Upper lobe of right lung (tissue), 1 donor: ENCODE measurements around the gene BACH2. TPM values are rescaled to one million over a fixed set of nuclear protein-coding genes. Genes with fewer than 3 reads are reported as not detected.

Experiments
- ATAC-seq: fragments of 200-7000 bp; cut with Tn5 transposase; one replicate; pipeline ENCODE4 v1.9.1; 2020; ENCODE audit warnings: mild to moderate bottlenecking, moderate library complexity
- DNase-seq: peaks from one replicate; pipeline ENCODE4 v3.0.0-alpha.2; 2020
- H3K27ac ChIP-seq: fragments of 200-600 bp; one replicate; pipeline ENCODE4 v1.8.0; 2022
- H3K27me3 ChIP-seq: fragments of 200-600 bp; one replicate; pipeline ENCODE4 v1.8.0; 2022; ENCODE audit warnings: mild to moderate bottlenecking
- H3K36me3 ChIP-seq: fragments of 200-600 bp; one replicate; pipeline ENCODE4 v1.8.0; 2022
- H3K4me1 ChIP-seq: fragments of 200-600 bp; one replicate; pipeline ENCODE4 v1.8.0; 2022
- H3K4me3 ChIP-seq: fragments of 200-600 bp; one replicate; pipeline ENCODE4 v1.8.0; 2022; ENCODE audit warnings: mild to moderate bottlenecking
- H3K9me3 ChIP-seq: fragments of 200-600 bp; one replicate; pipeline ENCODE4 v1.8.0; 2022
- CTCF ChIP-seq: fragments of 200-600 bp; IDR thresholded peaks from one replicate; pipeline ENCODE4 v1.8.0; 2022; ENCODE audit warnings: antibody characterized with exemption
- intact Hi-C: fragments of 100-400 bp; cut with DNase I; formaldehyde crosslinking; loops from one replicate; pipeline ENCODE4 v1.11.0; 2022
- total RNA-seq: library from RNA; stranded (reverse); fragmentation: NEBNext Ultra II Directional; extraction: Animal tissue kit (Norgen Biotek cat#: 25700); gene quantifications from one replicate; pipeline ENCODE4 v1.2.1, GENCODE V29; 2021
- donor health status: DM: no; HTN: yes; CAD: no; lungs with severe emphysema.

The BACH2 gene
- total RNA-seq, 1 donor from 2014 or later = 4.9 TPM

- no peak overlapping the region for H3K27ac ChIP-seq
- no peak overlapping the region for H3K4me3 ChIP-seq
- TF ChIP-seq CTCF = no peak
- intact Hi-C loops = no loop called here
- no peaks in the 10 kb centered on the region for H3K4me1 ChIP-seq
- H3K27me3 ChIP-seq = no peaks in the 10 kb centered on the region
- no peaks in the 10 kb centered on the region for H3K9me3 ChIP-seq
- H3K36me3 ChIP-seq = no peaks in the 10 kb centered on the region
- DNase-seq (no peak), ATAC-seq (no peak)
Observed at GRCh38 chr6:90272895-90273294, 23.7 kb downstream of the BACH2 start.

GRCh38 chr6:90271831-90272230 lies 24.8 kb downstream of the BACH2 start:
- TF ChIP-seq CTCF = no peak
- ATAC-seq (no peak), DNase-seq (no peak)
- Histone ChIP-seq H3K36me3 (no peaks in the 10 kb centered on the region), H3K4me1 (no peaks in the 10 kb centered on the region), H3K27me3 (no peaks in the 10 kb centered on the region), H3K27ac (no peak overlapping the region), H3K9me3 (no peaks in the 10 kb centered on the region), H3K4me3 (no peak overlapping the region)
- intact Hi-C loops = no loop called here

- H3K4me1 ChIP-seq = no peaks in the 10 kb centered on the region
- ATAC-seq = no peak
- H3K36me3 ChIP-seq = no peaks in the 10 kb centered on the region
- no peak for DNase-seq
- H3K9me3 ChIP-seq = no peaks in the 10 kb centered on the region
- intact Hi-C loops = no loop called here
- H3K27ac ChIP-seq = no peak overlapping the region
- no peaks in the 10 kb centered on the region for H3K27me3 ChIP-seq
- H3K4me3 ChIP-seq = no peak overlapping the region
- TF ChIP-seq CTCF = no peak
Observed at GRCh38 chr6:90269334-90269733, 27.3 kb downstream of the BACH2 start.

- intact Hi-C loops = no loop called here
- H3K36me3 ChIP-seq = no peaks in the 10 kb centered on the region
- no peaks in the 10 kb centered on the region for H3K27me3 ChIP-seq
- DNase-seq (no peak), ATAC-seq (no peak)
- no peak overlapping the region for H3K27ac ChIP-seq
- H3K4me3 ChIP-seq = no peak overlapping the region
- H3K4me1 ChIP-seq = no peaks in the 10 kb centered on the region
- no peaks in the 10 kb centered on the region for H3K9me3 ChIP-seq
- TF ChIP-seq CTCF = no peak
Observed at GRCh38 chr6:90268178-90268577, 28.5 kb downstream of the BACH2 start.

- Histone ChIP-seq H3K4me3 (no peak overlapping the region), H3K4me1 (no peaks in the 10 kb centered on the region), H3K27ac (no peak overlapping the region), H3K9me3 (no peaks in the 10 kb centered on the region), H3K36me3 (no peaks in the 10 kb centered on the region), H3K27me3 (no peaks in the 10 kb centered on the region)
- no peak for TF ChIP-seq CTCF
- ATAC-seq (no peak), DNase-seq (no peak)
- intact Hi-C loops = no loop called here
Observed at GRCh38 chr6:90266905-90267621, 29.6 kb downstream of the BACH2 start.

GRCh38 chr6:90264561-90264960 lies 32.1 kb downstream of the BACH2 start:
- H3K4me3 ChIP-seq = no peak overlapping the region
- H3K27me3 ChIP-seq = no peaks in the 10 kb centered on the region
- H3K27ac ChIP-seq = no peak overlapping the region
- TF ChIP-seq CTCF = no peak
- no peaks in the 10 kb centered on the region for H3K36me3 ChIP-seq
- no peak for DNase-seq
- no peaks in the 10 kb centered on the region for H3K9me3 ChIP-seq
- intact Hi-C loops = no loop called here
- no peak for ATAC-seq
- H3K4me1 ChIP-seq = no peaks in the 10 kb centered on the region
